Naive thymus-derived CD4-positive, alpha-beta T cell (primary cell): ENCODE measurements around the gene PAOX. TPM values are rescaled to one million over a fixed set of nuclear protein-coding genes. Genes with fewer than 3 reads are reported as not detected.
"Not testable (repeated sequence)": the region's sequence is repeated elsewhere in the genome, so short reads cannot be mapped to it uniquely, and the experiment has no call there.

Experiments used
- ATAC-seq: fragments of 150-1000 bp; cut with Tn5 transposase; 2 replicates; pipeline ENCODE4 v1.10.0; 2021; ENCODE audit warnings: mild to moderate bottlenecking, moderate library complexity
- CTCF ChIA-PET: fragments of 350-600 bp; sonication (Branson Sonifier 250); formaldehyde crosslinking; loops from one replicate; lab custom pipeline; 2021; ENCODE audit warnings: antibody characterized with exemption; lab: Charles Lee
- POLR2A ChIA-PET: fragments of 350-600 bp; sonication (Branson Sonifier 250); formaldehyde crosslinking; loops from one replicate; lab custom pipeline; 2021; ENCODE audit warnings: antibody characterized with exemption, inconsistent platforms; lab: Charles Lee
- DNase-seq, 9 donors: peaks; one replicate each; pipeline versions ENCODE4 v3.0.0 to v3.0.0-alpha.2; 2020 to 2022; ENCODE audit warnings: mixed read lengths in 1 of 9
- H3K27ac ChIP-seq: one replicate; pipeline ENCODE4 v1.7.0; 2013; ENCODE audit warnings: mild to moderate bottlenecking, low read depth, low read length, moderate library complexity
- H3K27me3 ChIP-seq, 2 donors: one replicate each; pipeline ENCODE4 v1.7.0; 2013; ENCODE audit warnings: low read length in 2 of 2, mild to moderate bottlenecking in 2 of 2, moderate library complexity in 2 of 2; ENCODE audit not compliant: control insufficient read depth in 2 of 2, insufficient read depth in 2 of 2
- H3K36me3 ChIP-seq, 3 experiments: 1 replicate in 2 of 3; 2 replicates in 1 of 3; pipeline ENCODE4 v1.7.0; 2013; ENCODE audit warnings: low read length in 3 of 3, mild to moderate bottlenecking in 3 of 3, moderate library complexity in 1 of 3; ENCODE audit not compliant: insufficient read depth in 3 of 3, control insufficient read depth in 2 of 3
- H3K4me1 ChIP-seq, 2 donors: one replicate each; pipeline ENCODE4 v1.7.0; 2013; ENCODE audit warnings: low read length in 2 of 2, mild to moderate bottlenecking in 2 of 2, moderate library complexity in 1 of 2; ENCODE audit not compliant: control insufficient read depth in 2 of 2, insufficient read depth in 2 of 2
- H3K4me3 ChIP-seq: 2 replicates; pipeline ENCODE4 v1.7.0; 2013; ENCODE audit warnings: mild to moderate bottlenecking, low read length
- H3K9me3 ChIP-seq, 3 experiments: 1 replicate in 2 of 3; 2 replicates in 1 of 3; pipeline ENCODE4 v1.7.0; 2013; ENCODE audit warnings: low read length in 3 of 3; ENCODE audit not compliant: control insufficient read depth in 2 of 3
- H3K27ac Mint-ChIP-seq, 9 donors: one replicate each; pipeline ENCODE4 v1.8.0; 2020 to 2022; ENCODE audit warnings: mixed read lengths in 9 of 9, mild to moderate bottlenecking in 8 of 9, moderate library complexity in 5 of 9, inconsistent platforms in 2 of 9
- H3K27me3 Mint-ChIP-seq, 5 donors: one replicate each; pipeline ENCODE4 v1.8.0; 2021 to 2022; ENCODE audit warnings: mixed read lengths in 5 of 5, mild to moderate bottlenecking in 1 of 5
- H3K36me3 Mint-ChIP-seq, 5 donors: one replicate each; pipeline ENCODE4 v1.8.0; 2020 to 2022; ENCODE audit warnings: mixed read lengths in 5 of 5, mild to moderate bottlenecking in 3 of 5, inconsistent platforms in 1 of 5
- H3K4me1 Mint-ChIP-seq, 7 donors: one replicate each; pipeline ENCODE4 v1.8.0; 2020 to 2022; ENCODE audit warnings: mixed read lengths in 7 of 7, mild to moderate bottlenecking in 3 of 7, inconsistent platforms in 1 of 7
- H3K4me3 Mint-ChIP-seq, 10 donors: one replicate each; pipeline ENCODE4 v1.8.0; 2020 to 2022; ENCODE audit warnings: mild to moderate bottlenecking in 10 of 10, mixed read lengths in 10 of 10, moderate library complexity in 6 of 10, inconsistent platforms in 2 of 10
- H3K9me3 Mint-ChIP-seq, 11 donors: one replicate each; pipeline ENCODE4 v1.8.0; 2020 to 2022; ENCODE audit warnings: mixed read lengths in 11 of 11, mild to moderate bottlenecking in 4 of 11, inconsistent platforms in 1 of 11, moderate library complexity in 1 of 11
- intact Hi-C, 2 donors: fragments of 100-400 bp; cut with micrococcal nuclease; formaldehyde crosslinking; loops; one replicate each; pipeline ENCODE4 v1.15.1; 2023
- polyA plus RNA-seq, 2 donors: library from polyadenylated mRNA; unstranded; fragments of 300-500 nt; fragmentation: Illumina TruSeq; gene quantifications; one replicate each; pipeline ENCODE4 v1.2.3, GENCODE V29; 2021
- total RNA-seq, 6 experiments: library from RNA in 5 of 6; stranded (reverse) in 5 of 6; gene quantifications; 1 replicate in 5 of 6; 2 replicates in 1 of 6; pipeline ENCODE4 v1.2.3 and lab custom pipeline; 2021 to 2026

PAOX gene
- total and polyA plus RNA-seq, 7 experiments from 2014 or later = 1.6 to 9.8 (median 7.7) TPM

DNA sequence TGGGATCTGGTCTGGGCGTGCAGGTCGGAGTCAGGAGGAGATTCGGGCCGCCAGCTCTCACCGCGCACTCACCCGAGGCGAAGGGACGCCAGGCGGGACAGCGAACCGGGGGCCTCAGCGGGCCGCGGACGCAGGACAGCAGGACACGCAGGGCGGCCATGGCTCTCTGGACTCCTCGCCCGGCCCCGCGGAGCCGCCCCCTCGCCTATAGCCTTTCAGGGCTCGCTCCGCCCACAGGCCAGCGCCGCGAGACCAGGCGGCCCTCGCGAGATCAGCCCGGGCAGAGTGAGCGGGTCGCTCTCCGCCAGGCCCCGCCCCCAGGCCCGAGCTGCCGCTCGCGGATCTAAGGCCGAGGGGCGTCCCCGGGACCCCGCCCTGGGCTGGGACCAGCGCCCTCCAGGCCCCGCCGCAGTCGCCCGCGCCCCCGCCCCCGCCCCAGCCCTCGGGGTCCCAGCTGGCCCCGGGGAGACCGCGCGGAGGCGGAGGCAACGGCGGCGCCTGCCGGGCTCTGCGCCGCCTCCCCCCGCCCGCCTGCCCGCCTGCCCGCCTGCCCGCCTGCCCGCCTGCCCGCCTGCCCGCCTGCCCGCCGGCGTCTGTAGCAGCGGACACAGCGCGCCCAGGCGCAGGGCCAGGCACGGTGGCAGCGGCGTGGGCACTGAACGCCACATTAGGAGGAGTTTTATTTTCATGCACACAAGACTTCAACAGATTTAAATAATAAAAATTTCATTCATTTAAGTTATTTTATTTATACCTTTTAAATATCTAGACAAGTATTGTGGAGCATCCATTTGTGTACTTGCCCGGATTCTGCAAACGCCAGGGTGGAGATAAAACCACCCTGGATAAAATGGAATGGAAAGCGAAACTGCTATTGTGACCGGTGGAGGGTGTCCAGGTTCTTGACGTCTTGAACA, 5.6 kb upstream of the PAOX start, which contains the start of gene ECHS1:
Gene ECHS1, minus strand, starts transcription at position 181 of the 917 bp plus-strand sequence. Its CDS starts 21 bp downstream, at position 160.
- intact Hi-C loops = loop anchor here (1.0 to 10.0 kb wide), 7 partner anchors 15 to 839 kb away; partner anchors contain the start of genes FUOM (in 2 of the 2), MTG1 (in 2 of the 2) and INPP5A (in 1 of the 2)
- ChIA-PET CTCF (no interaction called here), POLR2A (interaction anchor here (0.6 to 2.5 kb wide), 2 partner anchors 17 to 38 kb away, joined by 3 to 18 read pairs; no protein-coding TSS in a partner anchor)
- Histone ChIP-seq H3K36me3 (peaks cover 0 to 27% (median 0%) of the 10 kb centered on the region in 3 experiments), H3K4me1 (peaks cover 0 to 3% of the 10 kb centered on the region in 2 donors), H3K27me3 (no peaks in the 10 kb centered on the region), H3K27ac (peak within 1 kb of the TSS; percentile 82), H3K9me3 (no peaks in the 10 kb centered on the region), H3K4me3 (peak within 1 kb of the TSS; percentile 68)
- Mint-ChIP-seq H3K27ac (peak within 1 kb of the TSS; percentile 14 to 83 (median 67)), H3K4me1 (peaks cover 0 to 21% (median 12%) of the 10 kb centered on the region in 7 donors), H3K27me3 (peaks cover 0 to 14% (median 0%) of the 10 kb centered on the region in 5 donors), H3K9me3 (no peaks in the 10 kb centered on the region), H3K4me3 (peak within 1 kb of the TSS; percentile 57 to 92 (median 81)), H3K36me3 (peaks cover 0 to 8% (median 0%) of the 10 kb centered on the region in 5 donors)
- ATAC-seq (peak; percentile 99), DNase-seq (peak; percentile 81 to 99 (median 90))

DNA sequence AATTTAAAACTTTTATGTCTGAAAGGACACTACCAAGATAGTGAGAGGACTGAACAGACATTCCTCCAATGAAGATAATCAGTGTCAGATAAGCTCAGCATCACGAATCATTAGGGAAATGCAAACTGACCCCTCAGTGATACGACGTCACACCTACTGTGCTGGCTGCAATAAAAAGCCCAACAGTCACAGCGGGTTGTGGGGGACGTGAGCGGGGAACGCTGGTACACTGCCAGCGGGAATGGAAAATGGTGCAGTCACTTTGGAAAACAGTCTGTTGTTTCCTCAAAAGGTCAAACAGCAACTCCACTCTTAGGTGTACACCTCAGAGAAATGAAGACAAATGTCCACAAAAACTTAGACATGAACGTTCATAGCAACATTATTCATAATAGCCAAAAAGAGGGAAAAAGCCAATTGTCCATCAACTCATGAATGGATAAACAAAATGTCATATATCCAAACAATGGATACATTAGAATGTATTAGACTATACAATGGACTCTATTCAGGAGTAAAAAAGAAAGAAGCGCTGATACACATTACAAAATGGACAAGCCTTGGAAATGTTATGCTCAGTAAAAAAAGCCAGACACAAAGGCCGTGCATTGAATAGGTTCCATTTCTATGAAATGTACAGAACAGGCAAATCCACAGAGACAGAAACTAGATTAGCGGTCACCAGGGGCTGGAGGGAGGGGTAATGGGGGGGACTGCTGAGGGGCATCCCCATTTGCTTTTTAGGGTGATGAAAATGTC, 3.5 kb upstream of the PAOX start:
- intact Hi-C loops = loop anchor here (5.0 to 10.0 kb wide), 2 partner anchors 838 to 841 kb away; partner anchors contain the start of gene INPP5A (in 2 of the 2)

DNA sequence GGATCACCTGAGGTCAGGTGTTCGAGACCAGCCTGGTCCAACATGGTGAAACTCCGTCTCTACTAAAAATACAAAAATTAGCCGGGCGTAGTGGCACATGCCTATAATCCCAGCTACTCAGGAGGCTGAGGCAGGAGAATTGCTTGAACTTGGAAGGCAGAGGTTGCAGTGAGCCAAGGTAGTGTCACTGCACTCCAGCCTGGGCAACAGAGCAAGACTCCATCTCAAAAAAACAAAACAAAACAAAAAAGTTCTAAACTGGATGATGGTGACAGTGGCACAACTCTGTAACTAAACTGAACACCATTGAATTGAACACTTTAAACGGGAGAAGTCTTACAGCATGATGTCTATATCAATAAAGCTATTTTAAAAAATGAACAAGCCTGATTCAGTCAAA, 2.9 kb upstream of the PAOX start:
- H3K27ac Mint-ChIP-seq, H3K9me3 Mint-ChIP-seq, H3K27ac ChIP-seq, H3K36me3 ChIP-seq, H3K4me1 ChIP-seq, DNase-seq, H3K4me3 ChIP-seq, CTCF ChIA-PET, H3K9me3 ChIP-seq, H3K36me3 Mint-ChIP-seq, H3K27me3 ChIP-seq, ATAC-seq: not testable (repeated sequence)
- intact Hi-C loops = loop anchor here (5.0 to 10.0 kb wide), 2 partner anchors 839 to 841 kb away; partner anchors contain the start of gene INPP5A (in 2 of the 2)
- POLR2A ChIA-PET = interaction anchor here (0.8 to 6.0 kb wide), 3 partner anchors 10 to 20 kb away, joined by 3 to 47 read pairs (median 3); no protein-coding TSS in a partner anchor
- Mint-ChIP-seq H3K27me3 (peaks cover 0 to 14% (median 0%) of the 10 kb centered on the region in 5 donors), H3K4me1 (peaks cover 0 to 21% (median 10%) of the 10 kb centered on the region in 7 donors), H3K4me3 (peak overlapping the region in 9 of 10 donors; percentile 29 to 82 (median 59))

More for the DNA sequence above, 3.5 kb upstream of the PAOX start:
- peaks cover 0 to 14% (median 0%) of the 10 kb centered on the region in 5 donors for H3K27me3 Mint-ChIP-seq
- peaks cover 0 to 21% (median 10%) of the 10 kb centered on the region in 7 donors for H3K4me1 Mint-ChIP-seq
- H3K9me3 Mint-ChIP-seq = no peaks in the 10 kb centered on the region
- peak overlapping the region in 7 of 10 donors; percentile 33 to 71 (median 45) for H3K4me3 Mint-ChIP-seq
- no peaks in the 10 kb centered on the region for H3K27me3 ChIP-seq
- H3K4me3 ChIP-seq = no peak overlapping the region
- peak overlapping the region in 1 of 9 donors; percentile 61 for H3K27ac Mint-ChIP-seq
- CTCF ChIA-PET = no interaction called here
- no peak overlapping the region for H3K27ac ChIP-seq
- POLR2A ChIA-PET = interaction anchor here (1.0 to 1.1 kb wide), 2 partner anchors 14 to 16 kb away, joined by 3 to 7 read pairs; no protein-coding TSS in a partner anchor
- ATAC-seq (no peak), DNase-seq (no peak)
- H3K36me3 Mint-ChIP-seq = no peaks in the 10 kb centered on the region
- peaks cover 0 to 9% (median 0%) of the 10 kb centered on the region in 3 experiments for H3K36me3 ChIP-seq
- H3K4me1 ChIP-seq = peaks cover 0 to 3% of the 10 kb centered on the region in 2 donors
- H3K9me3 ChIP-seq = no peaks in the 10 kb centered on the region

DNA sequence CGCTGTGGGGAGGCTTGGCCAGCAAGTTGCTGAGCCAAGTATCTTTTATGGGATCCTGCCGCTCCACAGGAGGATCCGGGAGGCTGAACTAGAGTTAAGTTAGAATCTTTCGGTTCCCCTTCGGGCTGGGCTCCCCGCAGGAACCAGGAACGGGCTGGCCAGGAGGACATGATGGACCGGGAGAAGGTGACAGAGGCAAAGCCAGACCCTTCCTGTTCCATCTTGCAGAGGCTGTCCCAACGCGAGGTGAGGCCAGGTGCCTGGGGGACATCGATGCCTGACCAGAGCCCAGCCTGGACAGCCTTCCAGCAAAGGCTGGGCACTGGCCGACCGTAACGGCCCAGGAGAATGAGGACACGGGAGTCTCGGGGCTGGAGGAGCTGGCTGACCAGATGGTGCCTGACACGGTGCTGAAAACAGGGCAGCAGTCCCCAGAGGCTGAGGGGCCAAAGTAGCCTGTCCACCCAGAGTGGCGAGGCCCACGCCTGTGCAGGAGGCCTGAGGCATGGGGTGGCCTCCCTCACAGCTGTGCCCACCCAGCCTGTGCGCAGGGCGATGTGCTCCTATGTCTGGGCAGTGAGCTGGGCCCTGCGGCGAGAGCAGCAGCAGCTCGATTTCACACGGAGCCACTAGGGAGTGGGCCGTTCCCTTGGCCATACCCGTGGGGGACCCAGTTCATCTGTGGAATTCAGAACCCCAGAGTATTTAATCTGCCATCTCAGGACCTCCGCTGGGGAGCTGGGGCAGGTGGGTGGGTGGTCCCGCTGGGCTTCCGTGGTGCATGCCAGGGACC, 1.8 kb upstream of the PAOX start:
- H3K9me3 ChIP-seq = no peaks in the 10 kb centered on the region
- Mint-ChIP-seq H3K27ac (peak overlapping the region in 3 of 9 donors; percentile 14 to 65 (median 46)), H3K9me3 (no peaks in the 10 kb centered on the region), H3K36me3 (no peaks in the 10 kb centered on the region), H3K27me3 (peaks cover 0 to 14% (median 0%) of the 10 kb centered on the region in 5 donors), H3K4me1 (peaks cover 0 to 18% (median 10%) of the 10 kb centered on the region in 7 donors), H3K4me3 (peak overlapping the region; percentile 23 to 87 (median 57))
- no peak for ATAC-seq
- H3K27ac ChIP-seq = no peak overlapping the region
- POLR2A ChIA-PET = interaction anchor here (0.8 to 6.0 kb wide), 5 partner anchors 8 to 21 kb away, joined by 3 to 47 read pairs (median 3); partner anchors contain the start of gene MTG1
- no peaks in the 10 kb centered on the region for H3K27me3 ChIP-seq
- H3K4me1 ChIP-seq = peaks cover 0 to 3% of the 10 kb centered on the region in 2 donors
- intact Hi-C loops = loop anchor here (5.0 to 10.0 kb wide), 2 partner anchors 840 to 842 kb away; partner anchors contain the start of gene INPP5A (in 2 of the 2)
- DNase-seq = no peak
- CTCF ChIA-PET = interaction anchor here (0.8 to 1.1 kb wide), 2 partner anchors 41 to 59 kb away, joined by 3 to 4 read pairs; partner anchors contain the start of gene CALY
- no peak overlapping the region for H3K4me3 ChIP-seq
- peaks cover 0 to 7% (median 0%) of the 10 kb centered on the region in 3 experiments for H3K36me3 ChIP-seq

DNA sequence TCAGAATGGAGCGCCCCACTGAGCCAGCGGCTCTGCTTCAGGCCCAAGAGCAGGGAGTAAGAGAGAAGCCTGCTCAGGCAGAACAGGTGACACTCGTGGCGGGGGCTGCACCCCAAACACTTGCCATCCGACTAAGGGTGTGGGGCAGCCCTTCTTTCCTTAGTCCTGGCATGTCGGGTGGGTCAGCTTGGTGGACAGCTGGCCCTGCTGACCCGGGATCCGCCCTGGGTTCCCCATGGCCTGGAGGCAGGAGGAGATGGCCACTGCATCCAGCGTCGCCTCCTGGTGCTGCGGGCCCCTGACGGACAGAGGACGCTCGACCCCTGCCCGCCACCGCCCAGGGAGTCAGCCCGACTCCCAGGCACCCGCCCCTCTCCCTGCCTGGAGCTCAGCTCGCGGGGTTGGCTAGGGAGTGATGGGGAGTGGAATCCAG, 1.2 kb upstream of the PAOX start:
- peaks cover 0 to 18% (median 10%) of the 10 kb centered on the region in 7 donors for H3K4me1 Mint-ChIP-seq
- no peaks in the 10 kb centered on the region for H3K9me3 ChIP-seq
- peaks cover 0 to 3% of the 10 kb centered on the region in 2 donors for H3K4me1 ChIP-seq
- CTCF ChIA-PET = interaction anchor here (0.8 to 1.1 kb wide), 2 partner anchors 41 to 59 kb away, joined by 3 to 4 read pairs; partner anchors contain the start of gene CALY
- peak overlapping the region; percentile 82 to 90 (median 86) for H3K4me3 Mint-ChIP-seq
- peak overlapping the region; percentile 37 for H3K27ac ChIP-seq
- peak overlapping the region; percentile 92 for H3K4me3 ChIP-seq
- DNase-seq (no peak), ATAC-seq (no peak)
- H3K27me3 Mint-ChIP-seq = peaks cover 0 to 14% (median 0%) of the 10 kb centered on the region in 5 donors
- POLR2A ChIA-PET = interaction anchor here (1.1 to 6.0 kb wide), 4 partner anchors 8 to 17 kb away, joined by 3 to 47 read pairs (median 4); partner anchors contain the start of gene MTG1
- H3K9me3 Mint-ChIP-seq = no peaks in the 10 kb centered on the region
- peaks cover 0 to 7% (median 0%) of the 10 kb centered on the region in 3 experiments for H3K36me3 ChIP-seq
- no peaks in the 10 kb centered on the region for H3K36me3 Mint-ChIP-seq
- H3K27ac Mint-ChIP-seq = peak overlapping the region in 3 of 9 donors; percentile 33 to 78 (median 75)
- H3K27me3 ChIP-seq = no peaks in the 10 kb centered on the region
- intact Hi-C loops = loop anchor here (1.0 to 10.0 kb wide), 8 partner anchors 12 to 843 kb away; partner anchors contain the start of genes FUOM (in 2 of the 2), INPP5A (in 2 of the 2) and MTG1 (in 1 of the 2)
